ENCODE data around the gene PPP1R13L.
A peak's percentile ranks its signal among the peaks of the same experiment; 100 is the strongest.

PPP1R13L gene

GRCh38 chr19:45405435-45406225, 761 bp upstream of the PPP1R13L start:
- peak; percentile 49 for DNase-seq

DNA sequence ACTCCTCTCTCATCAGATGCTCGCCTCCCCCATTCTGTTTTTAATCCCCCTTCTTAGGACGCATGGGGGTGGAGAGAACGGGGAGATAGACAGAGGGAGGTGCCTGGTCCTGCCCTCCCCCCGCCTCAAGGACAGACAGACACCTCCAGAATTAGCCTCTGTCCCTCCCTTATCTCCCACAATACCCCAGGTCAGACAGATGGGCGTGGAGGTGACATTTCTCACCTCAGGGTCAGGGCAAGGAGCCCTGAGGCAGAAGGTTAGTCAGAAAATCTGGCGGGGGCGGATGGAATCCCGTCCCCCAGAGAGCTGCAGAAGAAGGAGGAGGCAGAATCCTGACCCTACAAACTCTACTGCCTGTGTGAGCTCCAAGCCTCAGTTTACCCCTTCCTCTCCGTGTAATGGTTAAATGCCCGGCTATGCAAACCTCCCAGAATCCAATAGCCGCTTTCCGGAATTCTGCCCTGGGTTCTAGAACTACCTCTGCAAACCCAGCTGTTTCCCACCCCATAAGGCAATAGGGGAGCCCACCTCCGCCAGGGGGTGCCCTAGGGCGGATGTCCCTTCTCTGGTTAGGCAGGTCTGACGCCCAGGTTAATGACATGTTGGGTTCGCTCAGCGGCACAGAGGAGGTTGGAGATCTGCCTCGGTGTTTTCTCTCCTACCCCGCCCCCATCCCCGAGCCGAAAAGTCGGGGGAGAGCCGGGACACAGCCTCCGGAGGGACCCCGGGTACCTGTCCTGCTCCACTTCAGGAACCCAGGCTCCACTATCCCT, 900 bp downstream of the PPP1R13L start:
- no peak for DNase-seq

GRCh38 chr19:45403272-45403671, 1.6 kb downstream of the PPP1R13L start:
- DNase-seq, result no peak

GRCh38 chr19:45402298-45403061, 2.4 kb downstream of the PPP1R13L start:
- DNase-seq, result no peak

GRCh38 chr19:45401815-45402214, 3.1 kb downstream of the PPP1R13L start:
- no peak for DNase-seq

GRCh38 chr19:45400192-45400591, 4.7 kb downstream of the PPP1R13L start:
- no peak for DNase-seq

DNA sequence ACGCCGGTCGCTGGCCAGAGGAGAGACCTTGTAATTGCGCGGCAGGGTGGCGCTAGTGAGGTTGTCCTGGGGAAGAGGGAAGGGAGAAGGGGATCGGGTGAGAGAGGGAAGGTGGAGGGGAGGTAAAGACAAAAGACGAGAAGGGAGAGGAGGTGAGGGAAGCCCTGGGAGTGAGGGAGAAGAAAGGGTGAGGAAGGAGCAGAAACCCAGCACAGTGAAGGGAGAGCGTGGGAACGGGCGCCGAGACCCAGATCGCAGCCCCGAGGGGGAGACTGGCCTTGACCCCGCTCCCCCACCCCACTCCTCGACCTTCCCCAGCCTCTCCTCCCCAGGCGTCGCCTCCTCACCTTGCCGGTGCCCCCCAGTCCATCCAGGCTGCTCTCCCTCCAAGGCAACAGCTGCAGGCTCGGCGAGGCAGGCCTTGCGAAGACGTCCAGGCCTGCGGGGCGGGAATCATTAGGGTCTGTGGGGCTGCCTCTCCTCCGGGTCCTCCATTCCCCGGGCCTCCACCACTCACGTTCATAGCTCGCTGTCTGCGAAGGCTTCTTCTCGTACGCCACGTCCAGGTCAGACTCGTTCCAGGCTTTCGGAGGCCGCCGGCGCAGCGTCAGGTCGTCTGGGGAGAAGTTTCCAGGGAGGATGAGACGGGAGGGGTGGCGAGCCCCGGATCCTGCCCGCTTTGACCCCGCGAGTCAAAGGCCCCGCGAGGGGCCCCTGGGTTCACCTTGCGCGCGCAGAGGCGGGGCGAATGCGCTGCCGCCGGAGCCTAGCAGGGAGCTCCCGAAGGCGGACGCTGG, 8.8 kb downstream of the PPP1R13L start:
- DNase-seq, result no peak

- DNase-seq, result no peak
Observed at GRCh38 chr19:45391871-45392665, 12.8 kb downstream of the PPP1R13L start.

DNA sequence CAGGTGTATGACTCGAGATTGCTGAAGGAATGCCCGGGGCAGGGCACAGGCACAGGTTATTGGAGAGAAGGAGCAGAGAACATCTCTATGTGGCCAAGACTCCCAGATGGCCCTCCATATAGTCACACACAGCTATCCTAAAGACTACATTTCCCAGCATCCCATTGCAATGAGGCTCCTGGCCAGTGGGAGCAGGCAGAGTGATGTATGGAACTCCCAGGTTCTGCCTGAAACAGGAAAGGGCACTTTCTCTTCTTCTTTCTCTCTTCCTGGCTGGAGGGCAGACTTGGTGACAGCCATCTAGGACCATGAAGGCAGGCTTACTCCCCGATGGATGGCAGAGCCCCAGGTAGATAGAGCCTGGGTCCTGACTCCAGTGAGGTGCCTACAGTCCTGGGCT, 13.5 kb downstream of the PPP1R13L start:
- DNase-seq, result no peak

DNA sequence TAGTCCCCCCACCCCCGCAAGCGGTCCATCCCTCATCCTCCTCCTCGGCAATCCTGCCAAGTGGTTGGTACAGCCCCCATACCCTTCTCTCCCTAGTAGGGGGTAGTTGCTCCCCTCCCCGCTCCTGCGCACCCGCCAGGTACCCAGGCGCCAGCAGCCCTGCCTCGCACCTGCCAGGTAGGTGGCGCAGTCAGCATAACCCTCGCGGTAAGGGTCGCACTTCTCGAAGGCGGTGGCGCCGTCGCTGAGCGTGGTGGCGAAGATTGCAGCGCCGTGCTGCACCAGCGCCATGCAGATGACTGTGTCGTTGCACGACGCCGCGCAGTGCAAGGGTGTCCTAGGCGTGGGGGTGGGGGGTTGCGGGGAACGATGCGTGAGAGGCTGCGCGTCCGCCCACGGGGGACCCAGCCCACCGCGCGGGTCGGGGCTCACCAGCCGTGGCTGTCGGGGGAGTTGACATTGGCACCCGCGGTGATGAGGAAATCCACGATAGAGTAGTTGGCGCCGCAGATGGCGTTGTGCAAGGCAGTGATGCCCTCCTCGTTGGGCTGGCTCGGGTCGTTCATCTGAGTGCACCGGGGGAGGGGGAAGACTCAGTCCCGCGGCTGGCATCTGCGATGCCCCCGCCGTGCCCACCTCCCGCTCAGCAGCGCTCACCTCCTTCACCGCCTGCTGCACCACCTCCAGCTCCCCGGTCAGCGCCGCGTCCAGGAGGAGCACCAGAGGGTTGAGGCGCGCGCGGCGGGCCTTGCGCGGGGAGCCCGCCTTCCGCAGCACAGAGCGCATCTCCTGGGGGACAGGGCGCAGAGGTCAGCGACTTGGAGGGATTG, 19.3 kb downstream of the PPP1R13L start:
- no peak for DNase-seq

GRCh38 chr19:45382426-45382825, 22.4 kb downstream of the PPP1R13L start:
- no peak for DNase-seq

- no peak for DNase-seq
Observed at GRCh38 chr19:45380107-45380506, 24.8 kb downstream of the PPP1R13L start.

- DNase-seq, result peak; percentile 39
Observed at GRCh38 chr19:45376045-45376724, 28.7 kb downstream of the PPP1R13L start.

- DNase-seq, result peak; percentile 91
Observed at GRCh38 chr19:45370410-45371204, 34.3 kb downstream of the PPP1R13L start, which contains the start of gene ERCC2. ERCC2 (minus strand) TSS chr19:45370573; CDS start chr19:45370540, 33 bp downstream.

DNA sequence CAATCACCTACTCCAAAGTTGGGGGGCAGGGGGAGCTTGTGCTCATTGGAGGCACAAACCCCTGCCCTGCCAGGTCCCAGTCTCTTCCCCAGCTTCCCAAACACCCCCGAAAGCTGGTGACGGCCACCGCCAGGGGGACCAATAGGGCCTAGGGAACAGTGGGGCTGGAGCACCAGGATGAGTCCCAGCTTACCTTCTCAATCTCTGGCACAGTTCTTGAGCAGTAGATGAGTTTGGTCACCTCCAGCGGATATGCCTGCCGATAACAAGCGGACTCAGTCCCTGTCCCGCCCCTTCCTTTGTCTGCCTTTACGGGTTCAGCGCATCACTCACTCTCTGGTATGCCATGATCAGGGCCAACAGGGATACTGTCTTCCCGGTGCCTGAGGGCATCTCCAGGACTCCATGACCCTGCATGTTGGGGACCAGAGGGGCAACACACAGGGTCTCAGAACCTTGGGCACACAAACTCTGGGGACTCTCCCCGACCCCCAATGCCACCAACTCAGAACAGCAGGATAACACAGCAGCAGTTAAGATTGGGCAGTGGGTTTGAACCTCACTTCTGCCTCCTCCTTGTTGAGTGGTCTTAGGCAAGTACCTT, 36.0 kb downstream of the PPP1R13L start:
- DNase-seq, result no peak

- DNase-seq, result no peak
Observed at GRCh38 chr19:45368127-45368526, 36.7 kb downstream of the PPP1R13L start.

GRCh38 chr19:45364696-45365095, 40.2 kb downstream of the PPP1R13L start:
- DNase-seq, result no peak

- DNase-seq, result no peak
Observed at GRCh38 chr19:45363861-45364459, 40.9 kb downstream of the PPP1R13L start.

Data from NCI-H1048 (cell line).